PC-3 (cell line): Measurements from ENCODE around the gene ADAMTS9.

Source experiments
- EZH2 ChIP-seq: fragments of 300-600 bp; sonication (generic); IDR thresholded peaks from one replicate; pipeline ENCODE4 v1.6.1; 2017; ENCODE audit warnings: antibody characterized with exemption, mild to moderate bottlenecking, low read length; ENCODE audit not compliant: unreplicated experiment
- TF ChIP-seq, protein P1 (sequence below): fragments of 300-600 bp; sonication (generic); conservative IDR thresholded peaks from 2 replicates; pipeline ENCODE4 v1.5.1; 2017; ENCODE audit warnings: antibody characterized with exemption, low read depth, mild to moderate bottlenecking, low read length

DNA sequence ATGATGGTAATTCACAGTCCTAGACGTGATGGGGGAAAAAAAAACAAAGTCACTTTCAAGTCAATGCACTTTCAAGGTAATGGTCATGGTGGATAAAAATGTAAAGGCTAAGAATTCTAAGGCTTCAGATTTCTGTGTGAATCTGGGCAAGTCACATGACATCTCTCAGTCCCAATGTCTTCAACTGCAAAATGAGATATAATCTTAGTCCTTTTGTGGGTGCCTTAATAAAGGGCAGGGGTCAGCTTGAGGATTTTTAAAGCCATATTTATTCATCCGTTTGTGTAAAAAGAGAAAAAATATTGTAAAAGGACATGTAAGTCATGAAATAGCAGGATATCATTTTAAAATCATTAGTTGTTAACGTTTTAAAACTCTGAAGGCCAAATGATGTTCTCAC, 83.5 kb downstream of the ADAMTS9 start:
- TF ChIP-seq EZH2 = no peak
- TF ChIP-seq, protein P1, sequence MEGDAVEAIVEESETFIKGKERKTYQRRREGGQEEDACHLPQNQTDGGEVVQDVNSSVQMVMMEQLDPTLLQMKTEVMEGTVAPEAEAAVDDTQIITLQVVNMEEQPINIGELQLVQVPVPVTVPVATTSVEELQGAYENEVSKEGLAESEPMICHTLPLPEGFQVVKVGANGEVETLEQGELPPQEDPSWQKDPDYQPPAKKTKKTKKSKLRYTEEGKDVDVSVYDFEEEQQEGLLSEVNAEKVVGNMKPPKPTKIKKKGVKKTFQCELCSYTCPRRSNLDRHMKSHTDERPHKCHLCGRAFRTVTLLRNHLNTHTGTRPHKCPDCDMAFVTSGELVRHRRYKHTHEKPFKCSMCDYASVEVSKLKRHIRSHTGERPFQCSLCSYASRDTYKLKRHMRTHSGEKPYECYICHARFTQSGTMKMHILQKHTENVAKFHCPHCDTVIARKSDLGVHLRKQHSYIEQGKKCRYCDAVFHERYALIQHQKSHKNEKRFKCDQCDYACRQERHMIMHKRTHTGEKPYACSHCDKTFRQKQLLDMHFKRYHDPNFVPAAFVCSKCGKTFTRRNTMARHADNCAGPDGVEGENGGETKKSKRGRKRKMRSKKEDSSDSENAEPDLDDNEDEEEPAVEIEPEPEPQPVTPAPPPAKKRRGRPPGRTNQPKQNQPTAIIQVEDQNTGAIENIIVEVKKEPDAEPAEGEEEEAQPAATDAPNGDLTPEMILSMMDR = no peak
